Endodermal cell (in vitro differentiated cells): ENCODE results near the gene SMIM35. TPM values are rescaled to one million over a fixed set of nuclear protein-coding genes. Genes with fewer than 3 reads are reported as not detected.

Experiments
- DNase-seq: peaks from one replicate; pipeline ENCODE4 v3.0.0-alpha.2; 2017
- H3K27ac ChIP-seq: 2 replicates; pipeline ENCODE4 v1.5.1; 2013; ENCODE audit warnings: mild to moderate bottlenecking, low read depth, low read length, moderate library complexity
- H3K27me3 ChIP-seq: 2 replicates; pipeline ENCODE4 v1.6.1; 2013; ENCODE audit warnings: mild to moderate bottlenecking, low read length, moderate library complexity; ENCODE audit not compliant: insufficient read depth, control insufficient read depth, poor library complexity, severe bottlenecking
- H3K36me3 ChIP-seq: 2 replicates; pipeline ENCODE4 v1.7.0; 2013; ENCODE audit warnings: mild to moderate bottlenecking, low read length, moderate library complexity; ENCODE audit not compliant: control insufficient read depth, insufficient read depth
- H3K4me1 ChIP-seq: one replicate; pipeline ENCODE4 v1.7.0; 2013; ENCODE audit warnings: low read length; ENCODE audit not compliant: control insufficient read depth, insufficient read depth
- H3K4me3 ChIP-seq: 2 replicates; pipeline ENCODE4 v1.5.1; 2013; ENCODE audit warnings: mild to moderate bottlenecking, low read length, moderate library complexity
- H3K9ac ChIP-seq: 2 replicates; pipeline ENCODE4 v1.6.1; 2013; ENCODE audit warnings: mild to moderate bottlenecking, low read length, moderate library complexity; ENCODE audit not compliant: poor library complexity, severe bottlenecking; ENCODE audit errors: extremely low read depth
- H3K9me3 ChIP-seq: 2 replicates; pipeline ENCODE4 v1.6.1; 2013; ENCODE audit warnings: mild to moderate bottlenecking, low read length, moderate library complexity; ENCODE audit not compliant: control insufficient read depth
- H3K27ac Mint-ChIP-seq: 2 replicates; pipeline ENCODE4 v1.8.0; 2020; ENCODE audit warnings: mixed read lengths
- H3K27me3 Mint-ChIP-seq: 2 replicates; pipeline ENCODE4 v1.8.0; 2021; ENCODE audit warnings: mild to moderate bottlenecking, mixed read lengths; ENCODE audit not compliant: insufficient read depth
- H3K36me3 Mint-ChIP-seq: 2 replicates; pipeline ENCODE4 v1.8.0; 2020; ENCODE audit warnings: low read depth, mixed read lengths
- H3K4me1 Mint-ChIP-seq: 2 replicates; pipeline ENCODE4 v1.8.0; 2020; ENCODE audit warnings: mixed read lengths
- H3K4me3 Mint-ChIP-seq: 2 replicates; pipeline ENCODE4 v1.8.0; 2020; ENCODE audit warnings: mild to moderate bottlenecking, moderate library complexity, mixed read lengths
- H3K9me3 Mint-ChIP-seq: 2 replicates; pipeline ENCODE4 v1.8.0; 2020; ENCODE audit warnings: mild to moderate bottlenecking, mixed read lengths
- CTCF ChIP-seq: fragments of 200-600 bp; sonication (generic); conservative IDR thresholded peaks from 2 replicates; pipeline ENCODE4 v1.5.0; 2021; ENCODE audit warnings: antibody characterized with exemption, mild to moderate bottlenecking
- WGBS, 2 experiments: methylation state at CpG; one replicate each; pipeline versions ENCODE4 v1.1.5 to v1.1.7; 2013; ENCODE audit warnings: missing lambda C conversion rate in 2 of 2, mixed read lengths in 1 of 2; ENCODE audit not compliant: insufficient coverage in 1 of 2, insufficient read length in 1 of 2; 5-methylcytosine and 5-hydroxymethylcytosine counted together
- total RNA-seq, 2 donors: library from RNA; stranded (reverse); fragmentation: NEBNext Ultra II Directional in 1 of 2; extraction: Animal tissue kit (Norgen Biotek cat#: 25700) in 1 of 2; gene quantifications; 2 replicates in 1 of 2; 3 replicates in 1 of 2; pipeline ENCODE4 v1.2.1, GENCODE V29; 2021

The SMIM35 gene
- total RNA-seq, 2 donors from 2014 or later: not detected

GRCh38 chr11:117958949-117959348 lies 127.8 kb downstream of the SMIM35 start:
- Mint-ChIP-seq H3K4me3 (no peak overlapping the region), H3K36me3 (no peaks in the 10 kb centered on the region), H3K4me1 (no peaks in the 10 kb centered on the region), H3K27ac (no peak overlapping the region), H3K27me3 (peaks cover 8% of the 10 kb centered on the region), H3K9me3 (no peaks in the 10 kb centered on the region)
- 86% methylated on average over 1 of the region's 1 CpG; no CpG with 5 or more reads in 1 of the 2 experiments for WGBS, 2 experiments
- H3K4me3 ChIP-seq: no peak overlapping the region
- no peak overlapping the region for H3K9ac ChIP-seq
- TF ChIP-seq CTCF: no peak
- no peak for DNase-seq
- no peak overlapping the region for H3K27ac ChIP-seq
- H3K27me3 ChIP-seq: no peaks in the 10 kb centered on the region
- peaks cover 4% of the 10 kb centered on the region for H3K9me3 ChIP-seq
- no peaks in the 10 kb centered on the region for H3K36me3 ChIP-seq
- H3K4me1 ChIP-seq: no peaks in the 10 kb centered on the region

Other genes starting within 250 kb of the SMIM35 start
- 10 to 100 TPM; 54.1 to 61.8 TPM for gene FXYD6, start 210.3 kb downstream of the SMIM35 start, total RNA-seq
- 1 to 10 TPM; 2.5 to 6.4 TPM for gene TMPRSS13, start 157.6 kb downstream of the SMIM35 start, total RNA-seq
- gene IL10RA, start 100.6 kb downstream of the SMIM35 start, total RNA-seq: under 1 TPM; 0.46 to 0.51 TPM
- not detected for gene TMPRSS4, start 9.9 kb downstream of the SMIM35 start, total RNA-seq
- under 1 TPM; 0.15 to 0.20 TPM for gene SCN4B, start 65.9 kb upstream of the SMIM35 start, total RNA-seq
- gene SCN2B, start 89.7 kb upstream of the SMIM35 start, total RNA-seq: under 1 TPM; 0.11 to 0.20 TPM
- under 1 TPM; 0.40 to 0.55 TPM for gene JAML, start 138.0 kb upstream of the SMIM35 start, total RNA-seq
- 1 to 10 TPM; 4.1 to 5.7 TPM for gene MPZL3, start 165.4 kb upstream of the SMIM35 start, total RNA-seq
- 1 to 10 TPM; 3.2 to 4.4 TPM for gene MPZL2, start 177.3 kb upstream of the SMIM35 start, total RNA-seq
- gene CD3E, start 217.8 kb upstream of the SMIM35 start, total RNA-seq: under 1 TPM in 1 of 2 donors, not detected in 1; 0.29 TPM